ENCODE results near the gene REEP1. TPM values are rescaled to one million over a fixed set of nuclear protein-coding genes. Genes with fewer than 3 reads are reported as not detected.

Gene REEP1
- total RNA-seq, 4 donors from 2014 or later = 46.1 to 95.1 (median 74.9) TPM

DNA sequence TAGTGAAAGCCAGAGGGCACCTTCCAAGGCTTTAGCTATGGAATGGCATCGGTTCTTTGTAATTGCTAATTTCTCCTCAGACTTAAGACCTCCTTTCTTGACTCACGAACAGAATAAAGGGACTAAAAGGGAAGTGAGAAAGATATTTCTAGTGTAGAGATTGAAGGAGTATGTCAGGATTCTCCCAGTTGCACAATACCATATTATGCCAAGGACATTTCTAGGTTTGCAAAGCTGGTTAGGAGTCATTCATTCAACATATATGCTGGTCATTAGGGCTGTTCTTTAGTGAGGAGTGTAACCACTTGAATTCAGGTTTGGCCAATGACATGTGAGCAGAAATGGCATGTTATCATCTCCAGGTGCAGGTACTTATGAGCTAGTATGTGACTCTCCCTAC lies 7.4 kb downstream of the REEP1 start:
- WGBS = 90% methylated on average over 2 of the region's 2 CpGs
- no peak for DNase-seq (ENCODE audit: extremely low spot score)
- H3K4me1 ChIP-seq = peaks cover 13 to 53% (median 45%) of the 10 kb centered on the region in 4 donors
- intact Hi-C loops (cut with DNase I) = no loop called here
- H3K36me3 ChIP-seq = no peaks in the 10 kb centered on the region
- H3K9me3 ChIP-seq = no peaks in the 10 kb centered on the region
- H3K4me3 ChIP-seq = no peak overlapping the region
- H3K27ac ChIP-seq (replicated peaks in 1 of 4) = no peak overlapping the region
- no peaks in the 10 kb centered on the region for H3K27me3 ChIP-seq
- TF ChIP-seq POLR2AphosphoS5 (IDR thresholded peaks at IDR 0.05) (no peak), POLR2A (IDR thresholded peaks at IDR 0.05; ENCODE audit: low read depth) (no peak), EP300 (IDR thresholded peaks at IDR 0.05) (no peak), CTCF (IDR thresholded peaks at IDR 0.05) (no peak)

- H3K4me3 ChIP-seq = no peak overlapping the region
- TF ChIP-seq POLR2A (IDR thresholded peaks at IDR 0.05; ENCODE audit: low read depth) (no peak), CTCF (IDR thresholded peaks at IDR 0.05) (no peak), EP300 (IDR thresholded peaks at IDR 0.05) (no peak), POLR2AphosphoS5 (IDR thresholded peaks at IDR 0.05) (no peak)
- intact Hi-C loops (cut with DNase I) = no loop called here
- 84% methylated on average over 9 of the region's 9 CpGs for WGBS
- no peak for DNase-seq (ENCODE audit: extremely low spot score)
- H3K27ac ChIP-seq (replicated peaks in 1 of 4) = no peak overlapping the region
- H3K4me1 ChIP-seq = peaks cover 12 to 19% (median 15%) of the 10 kb centered on the region in 4 donors
- H3K27me3 ChIP-seq = no peaks in the 10 kb centered on the region
- H3K36me3 ChIP-seq = no peaks in the 10 kb centered on the region
- H3K9me3 ChIP-seq = no peaks in the 10 kb centered on the region
These were observed 14.0 kb downstream of the REEP1 start for GRCh38 chr2:86323273-86324021.

DNA sequence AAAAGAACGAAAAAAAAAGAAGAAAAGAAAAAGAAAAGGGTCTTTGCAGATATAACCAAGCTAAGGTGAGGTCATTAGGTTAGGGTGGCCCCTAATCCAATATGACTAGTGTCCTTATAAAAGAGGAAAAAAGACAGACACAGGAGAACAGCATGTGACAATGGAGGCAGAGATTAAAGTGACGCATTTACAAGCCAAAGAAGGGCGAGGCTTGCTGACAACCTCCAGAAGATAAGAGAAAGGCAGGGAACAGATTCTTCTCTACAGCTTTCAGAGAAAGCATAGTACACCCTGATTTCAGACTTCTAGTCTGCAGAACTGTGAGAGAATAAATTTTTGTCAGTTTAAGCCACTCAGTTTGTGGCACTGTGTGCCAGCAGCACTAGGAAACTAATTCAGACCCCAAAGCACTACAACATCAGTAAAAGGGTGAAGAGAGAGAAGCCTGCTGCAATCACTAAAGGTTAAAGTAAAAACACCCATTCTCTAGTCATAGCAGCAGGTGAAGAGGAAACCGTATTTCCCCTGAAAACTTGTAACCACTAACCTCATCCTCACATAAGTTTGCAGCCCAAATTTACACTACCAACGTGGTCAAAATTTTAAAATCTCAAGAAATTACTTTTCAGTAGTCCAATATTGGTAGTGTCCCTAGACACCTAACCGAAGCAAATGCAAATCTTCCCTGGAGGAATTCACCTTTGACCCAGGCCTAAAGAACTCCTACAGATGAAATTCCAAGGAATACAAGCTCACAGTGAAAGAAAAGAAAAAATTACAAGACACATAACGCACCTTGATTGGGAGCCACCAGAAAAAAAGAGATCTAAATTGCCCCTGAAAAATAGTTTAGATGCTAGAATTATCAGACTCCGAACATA lies 17.5 kb downstream of the REEP1 start:
- no peak for DNase-seq (ENCODE audit: extremely low spot score)
- 80% methylated on average over 8 of the region's 8 CpGs for WGBS
- Histone ChIP-seq H3K4me1 (peaks cover 0 to 10% (median under 1%) of the 10 kb centered on the region in 4 donors), H3K27ac (replicated peaks in 1 of 4) (no peak overlapping the region), H3K36me3 (no peaks in the 10 kb centered on the region), H3K27me3 (no peaks in the 10 kb centered on the region), H3K4me3 (no peak overlapping the region), H3K9me3 (no peaks in the 10 kb centered on the region)
- intact Hi-C loops (cut with DNase I) = no loop called here
- TF ChIP-seq POLR2AphosphoS5 (IDR thresholded peaks at IDR 0.05) (no peak), POLR2A (IDR thresholded peaks at IDR 0.05; ENCODE audit: low read depth) (no peak), CTCF (IDR thresholded peaks at IDR 0.05) (no peak), EP300 (IDR thresholded peaks at IDR 0.05) (no peak)

DNA sequence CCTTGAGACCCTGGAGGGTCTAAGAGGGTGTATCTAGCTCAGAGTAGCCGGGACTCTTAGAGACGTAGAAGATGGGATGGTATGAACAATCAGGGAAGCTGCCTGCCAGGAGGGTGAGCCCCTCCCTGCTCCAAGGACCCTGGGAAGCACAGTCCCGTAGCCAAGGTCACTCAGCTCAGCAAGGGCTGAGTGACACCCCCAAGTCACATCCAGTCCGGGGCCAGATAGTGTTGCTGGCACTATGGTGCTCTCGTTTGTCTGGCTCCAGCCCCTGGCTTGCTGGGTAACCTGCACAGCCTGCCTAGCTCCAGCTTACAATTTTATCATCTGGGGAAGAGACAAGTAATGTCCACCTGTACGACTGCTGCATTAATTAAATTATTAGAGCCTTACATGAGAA lies 22.3 kb downstream of the REEP1 start:
- DNase-seq (ENCODE audit: extremely low spot score) = no peak
- intact Hi-C loops (cut with DNase I) = no loop called here

More for the DNA sequence above, 22.3 kb downstream of the REEP1 start:
- TF ChIP-seq POLR2AphosphoS5 (IDR thresholded peaks at IDR 0.05) (no peak), EP300 (IDR thresholded peaks at IDR 0.05) (no peak), POLR2A (IDR thresholded peaks at IDR 0.05; ENCODE audit: low read depth) (no peak), CTCF (IDR thresholded peaks at IDR 0.05) (no peak)
- Histone ChIP-seq H3K27ac (replicated peaks in 1 of 4) (no peak overlapping the region), H3K4me1 (peaks cover 16 to 44% (median 33%) of the 10 kb centered on the region in 4 donors), H3K4me3 (no peak overlapping the region), H3K27me3 (no peaks in the 10 kb centered on the region), H3K36me3 (no peaks in the 10 kb centered on the region), H3K9me3 (no peaks in the 10 kb centered on the region)
- WGBS = 88% methylated on average over 5 of the region's 6 CpGs

Data from esophagus muscularis mucosa (tissue), 4 donors.